GM12872 (cell line): ENCODE measurements around the gene SAMD1.

Source experiments
- CTCF ChIP-seq: IDR thresholded peaks from 3 replicates; pipeline ENCODE4 v1.5.1; 2011; ENCODE audit warnings: low read depth, mild to moderate bottlenecking, low read length, moderate library complexity; ENCODE audit not compliant: insufficient read depth

SAMD1 gene

GRCh38 chr19:14061751-14062557, 28.6 kb downstream of the SAMD1 start, which contains the start of gene PALM3:
TSS of gene PALM3 (minus strand) at chr19:14062076. CDS start at chr19:14061980, 96 bp downstream.
- TF ChIP-seq CTCF, result no peak

- TF ChIP-seq CTCF, result no peak
Measured at GRCh38 chr19:14061081-14061749, 29.3 kb downstream of the SAMD1 start.

- no peak for TF ChIP-seq CTCF
Measured at GRCh38 chr19:14059652-14060155, 30.8 kb downstream of the SAMD1 start.

GRCh38 chr19:14059093-14059480, 31.5 kb downstream of the SAMD1 start:
- TF ChIP-seq CTCF, result peak; percentile 90

- no peak for TF ChIP-seq CTCF
Measured at GRCh38 chr19:14058182-14059092, 32.1 kb downstream of the SAMD1 start.

GRCh38 chr19:14056741-14057356, 33.7 kb downstream of the SAMD1 start:
- TF ChIP-seq CTCF, result no peak
